ENCODE data around the gene ZNF408. TPM values are rescaled to one million over a fixed set of nuclear protein-coding genes. Genes with fewer than 3 reads are reported as not detected.

The ZNF408 gene
- total and polyA plus RNA-seq, 2 experiments from 2014 or later, result 6.1 to 17.2 TPM

DNA sequence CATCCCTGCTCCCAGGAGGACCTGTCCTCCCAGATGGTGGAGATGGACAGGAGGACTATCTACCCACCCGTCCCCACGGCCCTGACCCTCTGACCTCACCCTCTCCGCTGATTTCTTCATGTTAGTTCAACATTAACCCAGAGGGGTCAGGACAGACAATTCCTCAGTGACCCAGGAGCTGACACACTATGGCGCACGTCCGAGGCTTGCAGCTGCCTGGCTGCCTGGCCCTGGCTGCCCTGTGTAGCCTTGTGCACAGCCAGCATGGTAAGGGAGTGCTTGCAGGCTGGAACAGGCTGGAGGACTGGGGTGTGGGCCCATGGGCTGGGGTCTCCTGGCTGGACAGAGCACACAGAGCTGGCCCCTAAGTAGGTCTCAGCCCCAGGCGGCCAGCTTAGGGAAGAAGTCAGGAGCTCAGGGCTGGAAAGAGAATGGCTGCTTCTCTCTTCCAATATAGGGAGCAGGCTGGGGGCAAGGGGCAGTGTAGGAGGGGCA lies 18.3 kb downstream of the ZNF408 start, which contains the start of gene F2:
Gene F2 (plus strand): TSS at position 166 of the 495 bp plus-strand sequence. CDS start 23 bp downstream, at position 189.
- no peaks in the 10 kb centered on the region for H3K9me2 ChIP-seq (ENCODE audit: insufficient read depth)
- DNase-seq (ENCODE audit: low spot score), result no peak
- Mint-ChIP-seq H3K27me3 (ENCODE audit: insufficient read depth, low read depth, poor library complexity) (peaks cover 9% of the 10 kb centered on the region), H3K36me3 (ENCODE audit: low read depth) (no peaks in the 10 kb centered on the region), H3K9me3 (no peaks in the 10 kb centered on the region; the same call in 2 of the 3 replicates), H3K4me3 (no peak within 1 kb of the TSS), H3K27ac (no peak within 1 kb of the TSS), H3K4me1 (peaks cover 6% of the 10 kb centered on the region)
- no peaks in the 10 kb centered on the region for H3K4me1 ChIP-seq (ENCODE audit: insufficient read depth)
- no peaks in the 10 kb centered on the region for H3K79me2 ChIP-seq (replicated peaks; ENCODE audit: insufficient read depth)
- H3K4me2 ChIP-seq, result no peak within 1 kb of the TSS
- H3F3A ChIP-seq (replicated peaks; ENCODE audit: low read depth), result no peaks in the 10 kb centered on the region
- H3K27me3 ChIP-seq (ENCODE audit: insufficient read depth), result no peaks in the 10 kb centered on the region
- H3K27ac ChIP-seq (ENCODE audit: low read depth), result no peak within 1 kb of the TSS
- H2AFZ ChIP-seq, result peak within 1 kb of the TSS; percentile 52
- H3K4me3 ChIP-seq, result no peak within 1 kb of the TSS
- TF ChIP-seq POLR2AphosphoS5 (IDR thresholded peaks at IDR 0.05; ENCODE audit: low read depth) (no peak), JUNB (IDR thresholded peaks at IDR 0.05; ENCODE audit: unreplicated experiment) (no peak), STAT1 (IDR thresholded peaks at IDR 0.05; ENCODE audit: unreplicated experiment) (no peak), ZNF114 (CRISPR knock-in tag; IDR thresholded peaks at IDR 0.05) (no peak), EZH2 (IDR thresholded peaks at IDR 0.05; ENCODE audit: low read depth, unreplicated experiment) (no peak), ZNF331 (CRISPR knock-in tag; IDR thresholded peaks at IDR 0.05; ENCODE audit: low read depth) (no peak), CREB1 (CRISPR knock-in tag; IDR thresholded peaks at IDR 0.05; ENCODE audit: low read depth) (no peak), NANOG (IDR thresholded peaks at IDR 0.05; ENCODE audit: borderline replicate concordance) (no peak), EZH2phosphoT487 (IDR thresholded peaks at IDR 0.05; ENCODE audit: unreplicated experiment) (no peak)
- TF ChIP-seq, protein P1, sequence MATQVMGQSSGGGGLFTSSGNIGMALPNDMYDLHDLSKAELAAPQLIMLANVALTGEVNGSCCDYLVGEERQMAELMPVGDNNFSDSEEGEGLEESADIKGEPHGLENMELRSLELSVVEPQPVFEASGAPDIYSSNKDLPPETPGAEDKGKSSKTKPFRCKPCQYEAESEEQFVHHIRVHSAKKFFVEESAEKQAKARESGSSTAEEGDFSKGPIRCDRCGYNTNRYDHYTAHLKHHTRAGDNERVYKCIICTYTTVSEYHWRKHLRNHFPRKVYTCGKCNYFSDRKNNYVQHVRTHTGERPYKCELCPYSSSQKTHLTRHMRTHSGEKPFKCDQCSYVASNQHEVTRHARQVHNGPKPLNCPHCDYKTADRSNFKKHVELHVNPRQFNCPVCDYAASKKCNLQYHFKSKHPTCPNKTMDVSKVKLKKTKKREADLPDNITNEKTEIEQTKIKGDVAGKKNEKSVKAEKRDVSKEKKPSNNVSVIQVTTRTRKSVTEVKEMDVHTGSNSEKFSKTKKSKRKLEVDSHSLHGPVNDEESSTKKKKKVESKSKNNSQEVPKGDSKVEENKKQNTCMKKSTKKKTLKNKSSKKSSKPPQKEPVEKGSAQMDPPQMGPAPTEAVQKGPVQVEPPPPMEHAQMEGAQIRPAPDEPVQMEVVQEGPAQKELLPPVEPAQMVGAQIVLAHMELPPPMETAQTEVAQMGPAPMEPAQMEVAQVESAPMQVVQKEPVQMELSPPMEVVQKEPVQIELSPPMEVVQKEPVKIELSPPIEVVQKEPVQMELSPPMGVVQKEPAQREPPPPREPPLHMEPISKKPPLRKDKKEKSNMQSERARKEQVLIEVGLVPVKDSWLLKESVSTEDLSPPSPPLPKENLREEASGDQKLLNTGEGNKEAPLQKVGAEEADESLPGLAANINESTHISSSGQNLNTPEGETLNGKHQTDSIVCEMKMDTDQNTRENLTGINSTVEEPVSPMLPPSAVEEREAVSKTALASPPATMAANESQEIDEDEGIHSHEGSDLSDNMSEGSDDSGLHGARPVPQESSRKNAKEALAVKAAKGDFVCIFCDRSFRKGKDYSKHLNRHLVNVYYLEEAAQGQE (IDR thresholded peaks at IDR 0.05; ENCODE audit: unreplicated experiment), result no peak
- TF ChIP-seq, protein P2, sequence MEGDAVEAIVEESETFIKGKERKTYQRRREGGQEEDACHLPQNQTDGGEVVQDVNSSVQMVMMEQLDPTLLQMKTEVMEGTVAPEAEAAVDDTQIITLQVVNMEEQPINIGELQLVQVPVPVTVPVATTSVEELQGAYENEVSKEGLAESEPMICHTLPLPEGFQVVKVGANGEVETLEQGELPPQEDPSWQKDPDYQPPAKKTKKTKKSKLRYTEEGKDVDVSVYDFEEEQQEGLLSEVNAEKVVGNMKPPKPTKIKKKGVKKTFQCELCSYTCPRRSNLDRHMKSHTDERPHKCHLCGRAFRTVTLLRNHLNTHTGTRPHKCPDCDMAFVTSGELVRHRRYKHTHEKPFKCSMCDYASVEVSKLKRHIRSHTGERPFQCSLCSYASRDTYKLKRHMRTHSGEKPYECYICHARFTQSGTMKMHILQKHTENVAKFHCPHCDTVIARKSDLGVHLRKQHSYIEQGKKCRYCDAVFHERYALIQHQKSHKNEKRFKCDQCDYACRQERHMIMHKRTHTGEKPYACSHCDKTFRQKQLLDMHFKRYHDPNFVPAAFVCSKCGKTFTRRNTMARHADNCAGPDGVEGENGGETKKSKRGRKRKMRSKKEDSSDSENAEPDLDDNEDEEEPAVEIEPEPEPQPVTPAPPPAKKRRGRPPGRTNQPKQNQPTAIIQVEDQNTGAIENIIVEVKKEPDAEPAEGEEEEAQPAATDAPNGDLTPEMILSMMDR (conservative IDR thresholded peaks at IDR 0.05; ENCODE audit: low read depth in 2 of 2), result no peak
- TF ChIP-seq, protein P3, sequence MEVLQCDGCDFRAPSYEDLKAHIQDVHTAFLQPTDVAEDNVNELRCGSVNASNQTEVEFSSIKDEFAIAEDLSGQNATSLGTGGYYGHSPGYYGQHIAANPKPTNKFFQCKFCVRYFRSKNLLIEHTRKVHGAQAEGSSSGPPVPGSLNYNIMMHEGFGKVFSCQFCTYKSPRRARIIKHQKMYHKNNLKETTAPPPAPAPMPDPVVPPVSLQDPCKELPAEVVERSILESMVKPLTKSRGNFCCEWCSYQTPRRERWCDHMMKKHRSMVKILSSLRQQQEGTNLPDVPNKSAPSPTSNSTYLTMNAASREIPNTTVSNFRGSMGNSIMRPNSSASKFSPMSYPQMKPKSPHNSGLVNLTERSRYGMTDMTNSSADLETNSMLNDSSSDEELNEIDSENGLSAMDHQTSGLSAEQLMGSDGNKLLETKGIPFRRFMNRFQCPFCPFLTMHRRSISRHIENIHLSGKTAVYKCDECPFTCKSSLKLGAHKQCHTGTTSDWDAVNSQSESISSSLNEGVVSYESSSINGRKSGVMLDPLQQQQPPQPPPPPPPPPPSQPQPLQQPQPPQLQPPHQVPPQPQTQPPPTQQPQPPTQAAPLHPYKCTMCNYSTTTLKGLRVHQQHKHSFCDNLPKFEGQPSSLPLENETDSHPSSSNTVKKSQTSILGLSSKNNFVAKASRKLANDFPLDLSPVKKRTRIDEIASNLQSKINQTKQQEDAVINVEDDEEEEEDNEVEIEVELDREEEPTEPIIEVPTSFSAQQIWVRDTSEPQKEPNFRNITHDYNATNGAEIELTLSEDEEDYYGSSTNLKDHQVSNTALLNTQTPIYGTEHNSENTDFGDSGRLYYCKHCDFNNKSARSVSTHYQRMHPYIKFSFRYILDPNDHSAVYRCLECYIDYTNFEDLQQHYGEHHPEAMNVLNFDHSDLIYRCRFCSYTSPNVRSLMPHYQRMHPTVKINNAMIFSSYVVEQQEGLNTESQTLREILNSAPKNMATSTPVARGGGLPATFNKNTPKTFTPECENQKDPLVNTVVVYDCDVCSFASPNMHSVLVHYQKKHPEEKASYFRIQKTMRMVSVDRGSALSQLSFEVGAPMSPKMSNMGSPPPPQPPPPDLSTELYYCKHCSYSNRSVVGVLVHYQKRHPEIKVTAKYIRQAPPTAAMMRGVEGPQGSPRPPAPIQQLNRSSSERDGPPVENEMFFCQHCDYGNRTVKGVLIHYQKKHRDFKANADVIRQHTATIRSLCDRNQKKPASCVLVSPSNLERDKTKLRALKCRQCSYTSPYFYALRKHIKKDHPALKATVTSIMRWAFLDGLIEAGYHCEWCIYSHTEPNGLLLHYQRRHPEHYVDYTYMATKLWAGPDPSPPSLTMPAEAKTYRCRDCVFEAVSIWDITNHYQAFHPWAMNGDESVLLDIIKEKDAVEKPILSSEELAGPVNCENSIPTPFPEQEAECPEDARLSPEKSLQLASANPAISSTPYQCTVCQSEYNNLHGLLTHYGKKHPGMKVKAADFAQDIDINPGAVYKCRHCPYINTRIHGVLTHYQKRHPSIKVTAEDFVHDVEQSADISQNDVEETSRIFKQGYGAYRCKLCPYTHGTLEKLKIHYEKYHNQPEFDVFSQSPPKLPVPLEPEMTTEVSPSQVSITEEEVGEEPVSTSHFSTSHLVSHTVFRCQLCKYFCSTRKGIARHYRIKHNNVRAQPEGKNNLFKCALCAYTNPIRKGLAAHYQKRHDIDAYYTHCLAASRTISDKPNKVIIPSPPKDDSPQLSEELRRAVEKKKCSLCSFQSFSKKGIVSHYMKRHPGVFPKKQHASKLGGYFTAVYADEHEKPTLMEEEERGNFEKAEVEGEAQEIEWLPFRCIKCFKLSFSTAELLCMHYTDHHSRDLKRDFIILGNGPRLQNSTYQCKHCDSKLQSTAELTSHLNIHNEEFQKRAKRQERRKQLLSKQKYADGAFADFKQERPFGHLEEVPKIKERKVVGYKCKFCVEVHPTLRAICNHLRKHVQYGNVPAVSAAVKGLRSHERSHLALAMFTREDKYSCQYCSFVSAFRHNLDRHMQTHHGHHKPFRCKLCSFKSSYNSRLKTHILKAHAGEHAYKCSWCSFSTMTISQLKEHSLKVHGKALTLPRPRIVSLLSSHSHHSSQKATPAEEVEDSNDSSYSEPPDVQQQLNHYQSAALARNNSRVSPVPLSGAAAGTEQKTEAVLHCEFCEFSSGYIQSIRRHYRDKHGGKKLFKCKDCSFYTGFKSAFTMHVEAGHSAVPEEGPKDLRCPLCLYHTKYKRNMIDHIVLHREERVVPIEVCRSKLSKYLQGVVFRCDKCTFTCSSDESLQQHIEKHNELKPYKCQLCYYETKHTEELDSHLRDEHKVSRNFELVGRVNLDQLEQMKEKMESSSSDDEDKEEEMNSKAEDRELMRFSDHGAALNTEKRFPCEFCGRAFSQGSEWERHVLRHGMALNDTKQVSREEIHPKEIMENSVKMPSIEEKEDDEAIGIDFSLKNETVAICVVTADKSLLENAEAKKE (CRISPR knock-in tag; IDR thresholded peaks at IDR 0.05), result no peak
- TF ChIP-seq, protein P4, sequence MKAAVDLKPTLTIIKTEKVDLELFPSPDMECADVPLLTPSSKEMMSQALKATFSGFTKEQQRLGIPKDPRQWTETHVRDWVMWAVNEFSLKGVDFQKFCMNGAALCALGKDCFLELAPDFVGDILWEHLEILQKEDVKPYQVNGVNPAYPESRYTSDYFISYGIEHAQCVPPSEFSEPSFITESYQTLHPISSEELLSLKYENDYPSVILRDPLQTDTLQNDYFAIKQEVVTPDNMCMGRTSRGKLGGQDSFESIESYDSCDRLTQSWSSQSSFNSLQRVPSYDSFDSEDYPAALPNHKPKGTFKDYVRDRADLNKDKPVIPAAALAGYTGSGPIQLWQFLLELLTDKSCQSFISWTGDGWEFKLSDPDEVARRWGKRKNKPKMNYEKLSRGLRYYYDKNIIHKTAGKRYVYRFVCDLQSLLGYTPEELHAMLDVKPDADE (IDR thresholded peaks at IDR 0.05), result no peak
- no peaks in the 10 kb centered on the region for H4K20me1 ChIP-seq (replicated peaks; ENCODE audit: insufficient read depth)
- H3K36me3 ChIP-seq (ENCODE audit: insufficient read depth), result no peaks in the 10 kb centered on the region
- ATAC-seq, result no peak; the same call in 2 of the 3 replicates

All from GM23338 (cell line).